Measurements from ENCODE around the gene ZNF823. TPM values are rescaled to one million over a fixed set of nuclear protein-coding genes. Genes with fewer than 3 reads are reported as not detected.
"Not testable (repeated sequence)": the region's sequence is repeated elsewhere in the genome, so short reads cannot be mapped to it uniquely, and the experiment has no call there.

ZNF823 gene
- total and polyA plus RNA-seq, 2 of the 13 experiments (the other 11 are each of a cell fraction or from before 2014, with no cell fraction given): 5.7 to 11.7 TPM

- TF ChIP-seq ADNP (CRISPR knock-in tag; IDR thresholded peaks at IDR 0.05) (peak; percentile 73; the same call in 1 of the 2 replicates), TBX2 (CRISPR knock-in tag; IDR thresholded peaks at IDR 0.05; ENCODE audit: borderline replicate concordance) (peak; percentile 39; the same call in 1 of the 2 replicates), RXRA (CRISPR knock-in tag; IDR thresholded peaks at IDR 0.05) (peak; percentile 63), ZMYM4 (CRISPR knock-in tag; IDR thresholded peaks at IDR 0.05) (peak; percentile 45; the same call in 1 of the 2 replicates), ZNF7 (CRISPR knock-in tag; IDR thresholded peaks at IDR 0.05) (peak; percentile 74), RARA (CRISPR knock-in tag; IDR thresholded peaks at IDR 0.05) (peak; percentile 52), ZMYM3 (CRISPR knock-in tag; IDR thresholded peaks at IDR 0.05) (peak; percentile 93), ZNF441 (CRISPR knock-in tag; IDR thresholded peaks at IDR 0.05; ENCODE audit: borderline replicate concordance) (0 out of 2 replicates have a peak, but pooled peaks have one; percentile 77), FOXC1 (CRISPR knock-in tag; IDR thresholded peaks at IDR 0.05; ENCODE audit: borderline replicate concordance) (0 out of 2 replicates have a peak, but pooled peaks have one; percentile 38), HMG20A (CRISPR knock-in tag; IDR thresholded peaks at IDR 0.05; ENCODE audit: borderline replicate concordance) (peak; percentile 28; the same call in 1 of the 2 replicates), SP5 (CRISPR knock-in tag; IDR thresholded peaks at IDR 0.05; ENCODE audit: borderline replicate concordance, low read depth) (peak; percentile 84; the same call in 1 of the 2 replicates), DMAP1 (CRISPR knock-in tag; IDR thresholded peaks at IDR 0.05) (peak; percentile 30; the same call in 1 of the 2 replicates), HNF4A (CRISPR knock-in tag; IDR thresholded peaks at IDR 0.05) (peak; percentile 83), SOX13 (CRISPR knock-in tag; conservative IDR thresholded peaks at IDR 0.05 in 1 of 2, IDR thresholded peaks at IDR 0.05 in 1 of 2) (peak in 1 of 2 experiments; percentile 50; a peak in 2 of 4 replicates), KMT2B (CRISPR knock-in tag; IDR thresholded peaks at IDR 0.05) (peak; percentile 45; the same call in 1 of the 2 replicates), HOXA3 (CRISPR knock-in tag; IDR thresholded peaks at IDR 0.05) (peak; percentile 65), ZNF687 (CRISPR knock-in tag; IDR thresholded peaks at IDR 0.05) (peak; percentile 38), AHDC1 (CRISPR knock-in tag; IDR thresholded peaks at IDR 0.05; ENCODE audit: borderline replicate concordance) (peak; percentile 51; the same call in 1 of the 2 replicates), ZNF556 (CRISPR knock-in tag; IDR thresholded peaks at IDR 0.05; ENCODE audit: borderline replicate concordance) (peak; percentile 58; the same call in 1 of the 2 replicates)
- TF ChIP-seq SOX13 (IDR thresholded peaks at IDR 0.05): not testable (repeated sequence)
- TF ChIP-seq, protein P1, sequence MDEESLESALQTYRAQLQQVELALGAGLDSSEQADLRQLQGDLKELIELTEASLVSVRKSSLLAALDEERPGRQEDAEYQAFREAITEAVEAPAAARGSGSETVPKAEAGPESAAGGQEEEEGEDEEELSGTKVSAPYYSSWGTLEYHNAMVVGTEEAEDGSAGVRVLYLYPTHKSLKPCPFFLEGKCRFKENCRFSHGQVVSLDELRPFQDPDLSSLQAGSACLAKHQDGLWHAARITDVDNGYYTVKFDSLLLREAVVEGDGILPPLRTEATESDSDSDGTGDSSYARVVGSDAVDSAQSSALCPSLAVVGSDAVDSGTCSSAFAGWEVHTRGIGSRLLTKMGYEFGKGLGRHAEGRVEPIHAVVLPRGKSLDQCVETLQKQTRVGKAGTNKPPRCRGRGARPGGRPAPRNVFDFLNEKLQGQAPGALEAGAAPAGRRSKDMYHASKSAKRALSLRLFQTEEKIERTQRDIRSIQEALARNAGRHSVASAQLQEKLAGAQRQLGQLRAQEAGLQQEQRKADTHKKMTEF (CRISPR knock-in tag; IDR thresholded peaks at IDR 0.05): peak; percentile 76
These were observed 37.9 kb upstream of the ZNF823 start (continued) for GRCh38 chr19:11776669-11777068.
